NCI-H524 treated with DMSO at 0.1 percent for 48 hours (cell line): ENCODE results near the gene HTRA1.

Experiments
- DNase-seq: peaks from one replicate; lab custom pipeline; 2025; lab: John Stamatoyannopoulos, UW

Gene HTRA1

DNA sequence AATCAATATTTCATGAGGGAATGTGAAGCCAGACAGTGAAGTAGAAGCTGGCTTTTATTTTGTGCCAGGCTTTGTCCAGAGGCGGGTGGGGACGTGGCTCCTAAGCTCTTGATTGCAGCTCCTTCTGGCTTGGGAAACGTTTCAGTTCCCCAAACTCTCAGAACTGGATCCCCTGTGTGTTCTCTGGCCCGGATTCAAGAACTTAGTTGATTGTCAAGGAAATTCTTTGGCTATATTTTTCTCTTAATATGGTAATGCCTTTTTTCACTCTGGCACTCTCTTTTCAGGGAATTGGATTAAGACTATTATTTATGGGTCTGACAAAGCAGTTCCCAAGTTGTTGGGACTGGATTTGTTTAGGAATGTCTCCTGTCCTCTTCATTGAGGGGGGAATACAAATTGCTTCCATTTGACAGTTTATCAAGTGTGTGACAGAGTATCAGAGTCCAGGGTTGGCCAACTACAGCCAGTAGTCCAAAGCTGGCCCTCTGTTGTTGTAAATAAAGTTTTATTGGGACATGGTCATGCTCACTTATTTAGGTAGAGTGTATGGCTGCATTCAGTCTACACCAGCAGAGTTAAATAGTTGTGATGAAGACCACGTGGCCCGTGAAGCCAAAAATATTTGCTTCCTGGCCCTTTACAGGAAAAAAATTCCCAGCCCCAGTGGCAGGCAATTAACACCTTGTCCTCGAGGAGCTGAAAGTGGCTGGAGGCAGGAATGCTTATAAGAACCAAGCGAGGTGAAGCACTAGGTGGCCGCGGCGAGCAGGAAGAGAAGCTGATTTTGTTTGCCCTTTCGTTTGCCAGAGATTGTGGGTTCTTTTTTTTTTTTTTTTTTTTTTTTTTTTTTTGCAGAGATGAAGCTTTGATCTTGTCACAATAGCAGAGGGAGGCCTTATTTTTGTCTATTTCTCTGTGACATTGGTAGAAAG lies 34.3 kb downstream of the HTRA1 start:
- no peak for DNase-seq

DNA sequence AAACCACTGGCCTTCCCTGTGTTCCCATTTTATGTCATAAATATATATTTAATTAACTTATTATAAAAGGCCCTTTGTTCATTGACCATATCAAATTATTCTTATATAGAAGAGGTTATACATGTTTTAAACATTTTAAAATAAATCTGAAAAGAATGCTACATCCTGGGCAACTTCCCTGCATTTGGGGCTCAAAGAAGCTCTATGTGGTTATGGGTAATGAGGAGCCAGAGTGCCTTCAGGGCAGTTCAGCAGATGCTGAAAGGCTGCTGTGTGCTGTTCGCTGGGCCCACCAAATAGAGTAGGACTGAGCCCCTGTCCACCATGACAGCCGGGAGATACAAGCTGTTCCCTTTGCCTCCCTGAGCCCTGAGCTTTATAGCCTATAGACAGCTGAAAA lies 35.9 kb downstream of the HTRA1 start:
- no peak for DNase-seq

DNA sequence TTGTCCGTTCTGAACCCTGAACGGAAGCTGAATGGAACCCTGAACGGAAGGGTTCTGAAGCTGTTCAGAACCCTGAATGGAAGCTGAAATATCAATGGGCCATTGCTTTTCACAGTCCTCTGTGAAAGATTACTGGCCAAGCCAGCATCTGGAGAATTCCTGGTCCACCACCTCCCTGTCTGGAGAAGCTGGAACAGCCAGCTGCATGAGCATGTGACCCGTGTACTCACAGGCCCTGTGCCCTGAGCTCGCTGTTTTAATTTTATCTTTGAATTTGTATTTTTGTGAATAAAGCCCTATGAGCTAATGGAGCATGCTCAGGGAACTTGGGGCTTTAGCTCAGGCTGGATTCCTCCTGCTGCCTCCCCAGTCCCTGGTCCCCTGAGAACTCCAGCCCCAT lies 37.2 kb downstream of the HTRA1 start:
- no peak for DNase-seq

DNA sequence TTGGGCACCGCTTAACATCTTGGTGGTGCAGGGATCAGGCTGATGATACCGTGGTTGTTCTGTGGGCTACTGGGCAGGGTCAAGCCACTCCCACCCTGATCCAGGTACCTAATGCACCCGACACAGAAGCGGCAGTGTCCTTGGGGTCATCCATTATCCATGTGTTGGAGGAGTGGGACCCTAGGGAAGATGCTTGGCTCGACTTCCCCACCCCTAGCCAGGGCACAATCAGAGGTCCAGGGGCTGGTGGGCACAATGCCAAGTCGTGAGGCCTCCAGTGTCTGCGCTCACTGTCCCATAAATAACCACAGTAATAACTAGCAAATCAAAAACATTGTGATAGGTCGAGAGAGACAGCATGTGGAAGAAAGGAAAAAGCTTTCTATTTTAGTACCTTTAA lies 37.7 kb downstream of the HTRA1 start:
- no peak for DNase-seq

DNA sequence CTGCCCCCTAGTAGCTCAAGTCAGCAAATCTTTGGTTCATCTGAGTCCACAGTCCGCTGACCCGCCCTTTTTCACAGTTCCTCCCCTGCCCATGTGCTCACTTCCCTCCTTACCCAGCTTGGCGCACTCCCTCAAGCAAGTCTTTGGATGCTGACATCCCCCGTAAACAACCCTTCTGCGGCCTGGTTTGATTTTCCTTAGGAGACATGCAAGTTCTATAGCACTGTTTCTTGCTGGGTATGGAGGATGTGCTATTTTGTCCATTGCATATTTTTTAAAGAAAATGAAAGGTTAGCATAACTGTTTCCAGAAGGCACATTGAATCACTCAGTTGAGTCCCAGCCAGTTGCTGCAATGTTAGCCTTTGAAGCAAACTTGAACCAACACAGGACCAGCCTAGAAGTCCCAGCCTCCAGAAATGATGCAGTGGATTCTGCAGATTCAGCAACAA lies 38.2 kb downstream of the HTRA1 start:
- DNase-seq, result no peak

DNA sequence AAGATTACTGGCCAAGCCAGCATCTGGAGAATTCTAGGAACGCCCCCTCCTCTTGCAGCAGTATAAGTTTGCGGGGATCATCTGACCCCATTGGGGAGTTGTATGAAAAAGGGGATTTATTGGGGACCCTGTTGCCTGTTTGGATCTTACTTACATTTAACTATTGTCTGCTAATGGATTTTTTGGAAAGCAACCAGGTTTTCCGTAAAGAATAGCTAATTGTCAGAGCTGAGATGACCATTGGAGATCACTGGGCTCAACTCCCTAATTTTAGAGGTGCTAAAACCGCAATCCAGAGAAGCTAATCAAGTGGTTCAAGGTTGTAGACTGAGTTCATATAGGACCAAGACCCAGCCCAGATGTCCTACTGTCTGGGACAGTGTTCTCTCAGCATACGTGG lies 38.8 kb downstream of the HTRA1 start:
- no peak for DNase-seq

DNA sequence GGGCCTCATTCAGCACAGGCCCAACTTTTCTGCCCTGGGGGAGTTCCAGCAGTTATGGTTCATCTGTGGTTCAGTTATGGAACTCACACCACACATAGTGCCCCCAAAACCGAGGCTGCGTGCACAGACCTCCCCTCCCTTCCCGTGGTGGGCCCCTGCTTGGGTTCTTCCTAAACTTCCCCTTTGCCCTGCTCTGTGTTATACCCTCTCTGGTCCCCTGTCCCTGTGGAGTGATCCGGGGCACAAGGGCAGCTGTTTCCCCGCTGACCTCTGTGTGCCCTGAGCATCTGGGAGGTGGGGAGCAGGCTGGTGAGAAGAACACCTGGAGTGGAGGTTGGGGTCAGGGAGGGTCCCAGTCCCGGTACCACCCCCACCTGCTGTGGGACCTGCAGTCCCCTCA lies 39.4 kb downstream of the HTRA1 start:
- DNase-seq, result no peak

DNA sequence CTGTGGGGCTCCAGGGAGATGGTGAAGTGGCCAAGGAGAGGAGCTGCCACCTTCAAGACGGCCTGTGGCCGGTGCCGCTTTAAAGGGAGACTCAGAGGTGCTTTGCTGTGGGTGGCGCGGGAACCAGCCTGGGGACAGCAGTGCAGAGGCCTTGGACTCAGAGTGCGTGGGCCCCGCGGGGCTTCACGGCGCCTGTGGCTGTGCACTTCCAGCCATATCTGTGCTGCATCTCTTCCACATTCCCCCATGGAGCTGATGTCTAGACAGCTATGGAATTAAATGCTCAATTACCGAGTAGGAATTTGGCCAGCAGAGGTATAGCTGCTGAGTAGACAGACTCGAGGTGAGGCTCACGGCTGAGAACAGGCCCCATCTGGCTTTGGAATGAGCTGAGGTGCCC lies 41.7 kb downstream of the HTRA1 start:
- no peak for DNase-seq

DNA sequence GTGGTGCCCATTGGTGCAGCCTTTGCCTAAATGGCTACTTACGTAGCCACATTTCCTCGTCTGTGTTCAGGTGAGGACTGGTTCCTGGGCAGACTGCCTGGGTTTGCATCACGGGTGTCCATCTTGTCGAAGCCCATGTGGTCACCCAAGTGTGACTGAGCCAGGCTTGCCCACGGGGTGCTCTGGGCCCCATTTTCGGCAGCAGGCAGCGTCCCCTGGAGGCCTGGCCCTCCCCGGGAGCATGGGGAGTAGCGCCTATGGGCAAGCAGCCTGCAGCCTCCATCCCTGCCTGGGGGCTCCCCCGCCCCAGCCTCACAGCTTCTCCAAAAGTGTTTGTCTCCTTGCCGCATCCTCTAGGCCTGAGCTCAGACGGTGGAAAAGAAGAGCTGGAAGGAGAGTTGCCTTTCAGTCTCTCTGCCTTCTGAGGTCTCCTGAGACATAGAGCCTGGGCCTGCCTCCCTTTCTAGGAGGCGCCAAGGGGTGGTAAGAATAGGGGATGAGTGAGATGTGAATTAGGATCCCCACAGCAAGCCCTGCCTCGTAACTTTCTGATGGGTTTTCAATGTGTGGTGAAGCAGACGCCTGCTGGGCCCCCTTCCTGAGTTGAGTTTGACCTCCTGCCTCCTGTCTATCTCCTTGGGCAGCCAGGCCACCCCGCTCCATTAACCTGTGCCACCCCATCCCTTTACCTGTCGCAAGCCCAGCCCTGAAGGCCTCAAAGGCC lies 42.7 kb downstream of the HTRA1 start:
- DNase-seq, result no peak

DNA sequence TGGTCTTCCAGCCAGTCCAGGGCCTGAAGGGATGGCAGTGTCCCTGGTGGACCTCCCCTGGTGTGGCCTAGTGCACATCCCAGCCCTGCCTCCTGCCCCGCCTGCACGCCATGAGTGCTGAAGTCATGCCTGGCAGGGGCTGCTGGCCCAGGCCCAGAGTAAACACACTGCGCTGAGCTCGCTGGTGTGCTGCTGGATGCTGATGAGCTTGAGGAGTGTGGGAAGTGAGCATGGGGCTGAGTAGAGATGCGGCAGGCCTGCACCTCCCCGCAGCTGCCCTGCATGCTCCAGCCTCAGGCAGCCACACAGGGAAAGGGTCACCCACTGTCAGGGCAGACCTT lies 43.2 kb downstream of the HTRA1 start:
- DNase-seq, result no peak

DNA sequence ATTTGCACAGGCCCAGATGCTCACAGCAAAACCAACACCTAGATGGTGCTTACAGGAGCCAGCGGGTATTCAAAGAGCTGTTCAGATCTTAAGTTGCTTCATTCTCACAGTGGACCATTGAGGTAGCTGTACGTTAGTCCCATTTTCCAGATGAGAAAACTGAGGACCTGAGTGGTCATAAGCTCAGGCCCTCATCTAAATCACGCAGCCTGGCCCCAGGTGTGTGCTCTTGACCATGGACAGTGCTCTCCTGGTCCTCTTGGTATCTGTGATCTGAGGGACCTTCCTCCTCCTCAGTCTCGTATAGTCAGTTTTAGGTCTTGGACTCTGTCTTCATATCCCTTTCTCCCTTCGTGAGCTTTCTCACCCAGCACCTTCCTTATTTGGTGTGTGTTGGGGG lies 43.7 kb downstream of the HTRA1 start:
- no peak for DNase-seq

DNA sequence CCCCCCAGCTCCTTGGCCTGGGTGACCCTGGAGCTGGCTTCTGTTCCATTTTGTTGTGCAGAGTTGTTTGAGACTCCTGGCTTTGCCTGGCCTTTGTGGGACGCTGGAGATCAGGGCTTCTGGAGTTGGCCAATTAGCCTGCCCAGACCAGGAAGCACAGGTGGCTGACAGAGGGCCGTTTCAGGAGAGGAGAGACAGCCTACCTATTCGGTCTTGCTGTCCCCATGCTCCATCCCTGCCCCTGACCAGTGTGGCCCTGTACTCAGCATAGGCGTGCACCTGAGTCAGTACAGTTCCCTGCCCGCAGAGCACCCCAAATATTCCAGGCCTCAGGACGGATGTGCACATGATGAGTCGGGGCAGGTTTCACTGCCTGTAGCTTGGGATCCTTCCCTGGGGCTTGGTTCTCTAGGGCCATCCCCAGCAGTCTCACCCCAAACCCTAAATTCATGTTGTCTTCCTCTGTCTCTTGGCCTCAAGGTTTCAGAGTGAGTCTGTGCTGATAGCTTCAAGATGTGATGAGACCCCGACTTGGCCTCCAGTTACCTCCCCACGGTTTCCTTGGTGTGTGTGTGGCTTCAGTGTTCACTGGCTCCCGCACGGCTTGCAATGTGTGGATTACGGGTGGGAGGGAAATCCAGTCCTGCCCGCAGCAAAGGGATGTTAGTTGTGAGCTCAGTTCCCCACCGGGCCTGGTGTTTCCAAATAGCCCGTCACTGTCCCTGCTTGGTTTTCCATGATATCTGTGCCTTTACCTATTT lies 44.7 kb downstream of the HTRA1 start:
- no peak for DNase-seq

DNA sequence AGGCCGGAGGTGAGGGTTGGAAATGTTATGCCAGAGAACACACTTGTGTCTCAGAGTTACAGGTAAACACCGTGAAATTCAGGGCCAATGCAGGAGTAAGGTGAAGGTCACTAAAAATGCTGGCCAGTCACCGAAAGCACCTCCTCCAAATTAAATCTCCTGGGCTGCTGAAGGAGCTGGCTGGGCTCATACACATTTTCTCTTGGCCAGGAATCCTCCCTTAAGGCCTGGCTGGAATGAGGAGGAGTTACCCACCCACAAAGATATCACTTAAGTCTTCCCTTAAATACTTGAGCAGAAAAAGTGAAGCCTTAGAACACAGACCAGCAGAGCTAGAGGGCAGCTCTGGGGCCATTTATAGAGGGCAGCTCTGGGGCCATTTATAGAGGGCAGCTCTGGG lies 46.3 kb downstream of the HTRA1 start:
- DNase-seq, result no peak

DNA sequence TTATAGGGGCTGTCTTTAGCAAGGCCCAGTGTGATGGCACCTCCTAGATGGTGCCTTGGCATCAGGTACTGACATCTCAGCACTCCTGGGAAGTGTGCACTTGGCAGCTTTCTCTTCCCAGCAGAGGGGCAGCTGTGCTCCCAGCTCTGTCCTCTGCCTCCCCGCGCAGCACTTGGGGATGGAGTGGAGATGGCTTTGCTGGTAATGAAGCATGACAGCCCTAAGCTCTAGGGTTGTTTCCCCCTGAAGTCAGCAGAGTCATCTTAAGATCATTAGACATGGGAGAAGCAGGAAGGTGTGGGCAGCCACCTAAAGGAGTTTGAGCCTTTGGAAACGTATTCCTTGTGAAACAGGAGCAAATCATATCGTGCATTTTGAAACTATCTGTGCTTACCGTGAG lies 46.7 kb downstream of the HTRA1 start:
- no peak for DNase-seq

DNA sequence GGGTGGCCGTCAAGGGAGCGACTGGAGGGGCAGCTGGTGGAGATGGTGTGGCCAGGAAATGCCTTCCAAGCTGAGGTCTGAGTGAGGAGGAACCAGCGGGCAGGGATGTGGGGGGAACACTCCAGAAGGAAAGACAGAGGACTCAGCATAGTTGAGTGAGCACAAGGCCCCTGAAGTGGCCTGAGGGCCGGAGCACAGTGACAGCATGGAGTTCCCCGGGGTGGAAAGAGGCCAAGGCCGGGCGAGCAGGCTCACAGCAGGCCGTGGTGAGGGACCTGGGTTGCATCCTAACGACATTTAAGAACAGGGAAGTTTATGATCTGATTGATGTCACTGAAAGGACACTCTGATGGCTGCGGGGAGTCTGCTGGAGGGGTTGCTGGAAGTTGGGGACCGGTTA lies 48.0 kb downstream of the HTRA1 start:
- DNase-seq, result no peak

DNA sequence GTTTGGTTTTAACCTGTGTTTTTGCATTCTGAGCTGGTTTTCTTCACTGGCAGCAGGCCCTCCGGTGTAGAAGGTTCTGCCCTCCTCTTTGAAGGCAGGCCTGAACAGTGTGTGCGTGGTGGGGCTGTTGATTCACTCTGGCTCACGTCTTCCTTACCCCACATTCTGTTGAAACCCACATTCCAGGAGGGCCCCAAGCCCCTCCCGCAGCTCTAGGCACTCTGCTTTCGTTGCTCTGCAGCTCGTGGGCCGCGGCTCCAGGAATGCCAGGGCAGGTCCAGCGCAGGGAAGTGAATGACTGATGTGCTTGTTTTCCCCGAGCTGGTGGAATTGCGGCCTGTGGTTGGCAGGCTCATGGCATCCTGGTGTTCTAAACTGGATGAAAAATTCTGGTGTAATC lies 49.0 kb downstream of the HTRA1 start:
- no peak for DNase-seq

DNA sequence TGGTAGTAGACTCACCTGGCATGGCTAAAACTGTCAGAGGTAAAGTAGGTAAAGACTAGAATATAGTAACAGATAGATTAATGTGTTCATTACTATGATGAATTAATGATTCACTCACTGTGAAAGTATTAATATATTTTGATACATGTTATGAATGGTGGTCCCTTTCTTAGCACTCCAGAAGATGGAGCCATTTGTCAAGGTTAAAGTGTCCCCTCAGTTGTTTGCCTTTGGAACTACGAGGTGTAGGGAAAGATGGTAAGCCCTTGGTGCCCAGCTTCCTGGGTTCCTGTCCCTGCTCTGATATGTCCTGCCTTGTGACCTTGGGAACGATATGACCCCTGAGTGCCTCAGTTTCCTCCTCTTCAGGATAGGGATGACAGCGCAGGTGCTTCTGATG lies 49.4 kb downstream of the HTRA1 start:
- no peak for DNase-seq

DNA sequence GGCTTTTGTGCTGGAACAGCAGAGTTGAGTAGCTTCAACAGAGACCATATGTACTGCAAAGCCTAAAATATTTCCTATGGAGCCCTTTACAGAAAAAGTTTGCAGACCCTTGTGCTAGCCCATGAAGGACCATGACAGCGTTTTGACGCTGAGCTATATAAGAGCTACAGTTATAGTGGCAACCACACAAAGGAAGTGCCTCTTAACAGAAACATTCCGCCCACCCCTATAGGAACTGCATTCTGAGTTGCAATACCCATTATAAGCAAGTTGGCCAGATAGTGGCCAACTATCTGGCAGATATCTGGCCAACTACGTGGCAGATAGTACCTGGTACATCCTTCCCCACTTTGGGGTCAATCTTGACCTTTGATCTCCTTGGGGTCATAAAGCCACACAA lies 51.7 kb downstream of the HTRA1 start:
- no peak for DNase-seq

DNA sequence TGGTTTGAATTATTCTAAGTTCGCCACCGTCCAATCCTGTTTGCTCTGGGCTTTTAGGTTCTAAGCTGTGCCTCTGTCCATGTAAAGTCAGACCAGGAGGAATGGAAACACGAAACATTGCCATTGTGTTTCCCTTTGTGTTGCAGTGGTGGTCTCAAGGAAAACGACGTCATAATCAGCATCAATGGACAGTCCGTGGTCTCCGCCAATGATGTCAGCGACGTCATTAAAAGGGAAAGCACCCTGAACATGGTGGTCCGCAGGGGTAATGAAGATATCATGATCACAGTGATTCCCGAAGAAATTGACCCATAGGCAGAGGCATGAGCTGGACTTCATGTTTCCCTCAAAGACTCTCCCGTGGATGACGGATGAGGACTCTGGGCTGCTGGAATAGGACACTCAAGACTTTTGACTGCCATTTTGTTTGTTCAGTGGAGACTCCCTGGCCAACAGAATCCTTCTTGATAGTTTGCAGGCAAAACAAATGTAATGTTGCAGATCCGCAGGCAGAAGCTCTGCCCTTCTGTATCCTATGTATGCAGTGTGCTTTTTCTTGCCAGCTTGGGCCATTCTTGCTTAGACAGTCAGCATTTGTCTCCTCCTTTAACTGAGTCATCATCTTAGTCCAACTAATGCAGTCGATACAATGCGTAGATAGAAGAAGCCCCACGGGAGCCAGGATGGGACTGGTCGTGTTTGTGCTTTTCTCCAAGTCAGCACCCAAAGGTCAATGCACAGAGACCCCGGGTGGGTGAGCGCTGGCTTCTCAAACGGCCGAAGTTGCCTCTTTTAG lies 52.9 kb downstream of the HTRA1 start:
- no peak for DNase-seq

DNA sequence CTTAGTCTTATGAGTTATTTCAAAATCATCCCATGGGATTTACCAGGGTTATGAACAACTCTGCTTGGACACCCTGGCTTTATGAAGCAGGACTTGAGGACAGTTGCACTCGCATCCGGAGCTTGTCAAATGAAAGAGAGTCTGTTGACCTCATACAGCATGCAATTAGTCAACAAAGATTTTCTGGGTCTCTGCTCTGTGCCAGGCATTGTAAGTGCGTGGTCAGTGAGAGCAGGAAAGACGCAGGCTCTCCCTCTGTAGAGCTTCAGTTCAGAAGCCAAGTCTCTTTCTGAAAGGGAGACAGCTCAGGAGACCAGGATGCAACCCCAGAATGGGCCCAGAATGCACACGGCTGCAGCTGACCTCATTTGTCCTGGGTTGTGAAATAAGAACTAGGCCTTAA lies 53.7 kb downstream of the HTRA1 start:
- no peak for DNase-seq

DNA sequence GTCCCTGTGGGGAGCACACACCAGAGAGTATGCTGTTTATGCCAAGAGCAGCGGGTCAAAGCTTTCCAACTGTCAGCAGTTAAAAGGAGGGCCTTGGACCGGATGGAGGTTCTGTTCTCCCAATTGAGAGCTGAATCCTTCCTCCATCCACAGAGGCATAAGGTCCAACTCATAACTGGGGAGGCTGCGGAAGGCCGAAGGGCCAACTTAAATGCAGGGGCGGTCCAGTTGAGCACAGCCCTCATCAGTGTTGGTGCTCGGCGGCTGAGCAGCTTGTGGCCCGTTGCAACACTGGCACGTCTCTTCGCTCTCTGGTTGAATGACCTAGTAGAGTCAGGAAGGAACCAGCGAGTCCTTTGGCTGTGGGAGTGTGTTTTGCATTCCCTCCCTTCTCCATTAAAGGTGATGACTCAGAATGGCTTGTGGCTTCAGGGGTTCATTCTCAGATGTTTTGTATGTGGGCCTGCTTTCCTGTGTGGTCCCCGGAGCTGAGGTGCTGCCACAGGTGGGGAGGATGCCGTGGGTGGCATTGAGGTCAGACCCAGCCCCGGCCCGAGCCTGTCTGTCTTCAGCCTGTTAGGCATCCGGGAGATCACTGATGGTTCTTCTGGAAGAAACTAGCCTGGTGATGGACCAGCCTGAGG lies 54.4 kb downstream of the HTRA1 start:
- no peak for DNase-seq

DNA sequence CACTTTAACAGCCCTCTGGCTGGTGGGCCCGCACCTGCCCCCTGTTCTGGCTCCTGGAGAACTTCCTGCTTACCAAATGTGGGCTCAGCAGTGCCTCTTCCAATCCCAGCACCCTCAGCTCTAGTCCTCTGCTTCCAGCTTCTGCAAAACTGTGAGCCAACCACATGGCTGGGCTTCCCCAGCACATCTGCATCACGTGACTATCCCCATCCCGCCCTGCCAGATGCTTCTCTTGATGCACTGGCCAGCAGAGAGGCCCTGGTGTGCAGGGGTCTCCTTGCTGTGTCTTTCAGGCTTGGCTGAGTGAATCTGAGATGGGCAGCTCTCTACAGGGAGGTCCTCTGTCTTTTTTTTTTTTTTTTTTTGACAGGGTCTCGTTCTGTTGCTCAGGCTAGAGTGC lies 55.4 kb downstream of the HTRA1 start:
- DNase-seq, result no peak
